CD4-positive, CD25-positive, alpha-beta regulatory T cell (primary cell): ENCODE data around the gene OCRL. TPM values are rescaled to one million over a fixed set of nuclear protein-coding genes. Genes with fewer than 3 reads are reported as not detected.
A peak's percentile ranks its signal among the peaks of the same experiment; 100 is the strongest.

ENCODE experiments used
- ATAC-seq, 2 donors: fragments of 150-1000 bp; cut with Tn5 transposase; one replicate each; pipeline ENCODE4 v1.10.0; 2021; ENCODE audit warnings: low read depth in 2 of 2, moderate number of reproducible peaks in 2 of 2, moderate library complexity in 1 of 2
- DNase-seq, 3 donors: peaks; one replicate each; pipeline versions ENCODE4 v3.0.0 to v3.0.0-alpha.2; 2012 to 2022; ENCODE audit warnings: mixed read lengths in 1 of 3
- H3K27ac ChIP-seq: one replicate; pipeline ENCODE4 v1.7.0; 2013; ENCODE audit warnings: mild to moderate bottlenecking, low read length; ENCODE audit not compliant: insufficient read depth, poor library complexity, severe bottlenecking
- H3K27me3 ChIP-seq: one replicate; pipeline ENCODE4 v1.7.0; 2013; ENCODE audit warnings: low read length; ENCODE audit not compliant: control insufficient read depth, insufficient read depth
- H3K36me3 ChIP-seq: one replicate; pipeline ENCODE4 v1.7.0; 2013; ENCODE audit warnings: mild to moderate bottlenecking, low read length, moderate library complexity; ENCODE audit not compliant: control insufficient read depth, insufficient read depth
- H3K4me1 ChIP-seq: 2 replicates; pipeline ENCODE4 v1.7.0; 2013; ENCODE audit warnings: mild to moderate bottlenecking, low read length; ENCODE audit not compliant: insufficient read depth, control insufficient read depth, poor library complexity, severe bottlenecking
- H3K4me3 ChIP-seq: one replicate; pipeline ENCODE4 v1.7.0; 2013; ENCODE audit warnings: low read depth, mild to moderate bottlenecking, low read length, moderate library complexity
- H3K9me3 ChIP-seq, 2 experiments: 1 replicate in 1 of 2; 2 replicates in 1 of 2; pipeline ENCODE4 v1.7.0; 2013; ENCODE audit warnings: low read length in 2 of 2, mild to moderate bottlenecking in 1 of 2, moderate library complexity in 1 of 2; ENCODE audit not compliant: control insufficient read depth in 2 of 2
- H3K27ac Mint-ChIP-seq, 3 donors: one replicate each; pipeline ENCODE4 v1.8.0; 2020 to 2022; ENCODE audit warnings: mild to moderate bottlenecking in 3 of 3, mixed read lengths in 3 of 3, moderate library complexity in 2 of 3
- H3K27me3 Mint-ChIP-seq: one replicate; pipeline ENCODE4 v1.8.0; 2022; ENCODE audit warnings: mild to moderate bottlenecking, mixed read lengths
- H3K36me3 Mint-ChIP-seq: one replicate; pipeline ENCODE4 v1.8.0; 2020; ENCODE audit warnings: mixed read lengths
- H3K4me1 Mint-ChIP-seq, 4 donors: one replicate each; pipeline ENCODE4 v1.8.0; 2020 to 2022; ENCODE audit warnings: mixed read lengths in 4 of 4, mild to moderate bottlenecking in 1 of 4
- H3K4me3 Mint-ChIP-seq, 4 donors: one replicate each; pipeline ENCODE4 v1.8.0; 2020 to 2022; ENCODE audit warnings: mild to moderate bottlenecking in 4 of 4, mixed read lengths in 4 of 4, moderate library complexity in 3 of 4
- H3K9me3 Mint-ChIP-seq, 7 donors: one replicate each; pipeline ENCODE4 v1.8.0; 2020 to 2022; ENCODE audit warnings: mixed read lengths in 7 of 7, mild to moderate bottlenecking in 3 of 7, moderate library complexity in 2 of 7
- polyA plus RNA-seq, 4 donors: library from polyadenylated mRNA; unstranded; fragments of 300-500 nt; fragmentation: Illumina TruSeq; gene quantifications; one replicate each; pipeline ENCODE4 v1.2.3, GENCODE V29; 2021
- total RNA-seq: library from RNA; stranded (reverse); gene quantifications from one replicate; pipeline ENCODE4 v1.2.3, GENCODE V29; 2022

Gene OCRL
- total and polyA plus RNA-seq, 5 donors from 2014 or later: 0.05 to 1.4 (median 0.25) TPM

DNA sequence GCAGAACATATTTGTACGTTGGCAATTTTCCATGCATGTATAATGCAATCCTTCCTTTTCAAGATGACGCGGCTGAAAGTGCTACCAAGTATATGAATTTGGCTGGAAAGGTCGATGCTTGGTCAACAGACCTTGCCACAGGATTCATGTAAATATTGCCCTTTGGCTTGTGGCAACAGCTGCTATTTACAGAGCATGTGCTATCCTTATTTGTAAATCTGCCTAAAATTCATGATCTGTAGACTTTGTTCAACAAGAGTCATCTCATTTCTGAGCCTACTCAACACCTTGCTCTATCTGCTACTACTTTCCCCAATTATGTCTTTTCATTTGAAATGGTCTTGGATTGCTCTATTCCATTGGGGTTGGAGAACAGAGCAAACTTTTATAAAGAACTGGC, 14.9 kb upstream of the OCRL start:
- H3K27me3 ChIP-seq: peaks cover 6% of the 10 kb centered on the region
- no peak for DNase-seq
- Mint-ChIP-seq H3K27ac (no peak overlapping the region), H3K9me3 (no peaks in the 10 kb centered on the region), H3K27me3 (peaks cover 27% of the 10 kb centered on the region), H3K36me3 (no peaks in the 10 kb centered on the region), H3K4me1 (peaks cover 0 to 7% (median 3%) of the 10 kb centered on the region in 4 donors), H3K4me3 (peak overlapping the region in 2 of 4 donors; percentile 15 to 24)
- no peak overlapping the region for H3K27ac ChIP-seq
- H3K9me3 ChIP-seq: no peaks in the 10 kb centered on the region
- no peak overlapping the region for H3K4me3 ChIP-seq
- peaks cover 4% of the 10 kb centered on the region for H3K4me1 ChIP-seq
- no peaks in the 10 kb centered on the region for H3K36me3 ChIP-seq
- ATAC-seq: no peak

DNA sequence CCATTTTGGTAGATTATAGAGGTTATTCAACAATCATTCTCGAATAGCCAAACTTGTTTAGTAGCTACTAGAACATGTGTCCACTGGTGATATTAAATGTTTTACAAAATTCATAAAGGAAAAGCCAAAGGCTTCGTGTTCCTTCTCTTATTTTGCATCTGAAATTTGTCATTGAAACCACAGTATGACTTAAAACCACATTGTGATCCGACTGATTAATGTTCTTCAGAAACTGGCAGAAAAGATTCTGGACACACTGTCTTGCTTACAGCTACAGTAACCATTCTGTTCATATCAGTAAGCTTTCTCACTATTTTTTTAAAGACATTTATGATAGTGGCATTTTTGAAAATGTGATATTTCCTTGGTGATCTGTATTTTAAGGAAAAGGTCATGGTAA, 14.2 kb upstream of the OCRL start:
- Histone ChIP-seq H3K27me3 (peaks cover 5% of the 10 kb centered on the region), H3K4me3 (no peak overlapping the region), H3K36me3 (no peaks in the 10 kb centered on the region), H3K9me3 (no peaks in the 10 kb centered on the region), H3K4me1 (peaks cover 4% of the 10 kb centered on the region), H3K27ac (no peak overlapping the region)
- H3K9me3 Mint-ChIP-seq: no peaks in the 10 kb centered on the region
- no peak for ATAC-seq
- no peak overlapping the region for H3K4me3 Mint-ChIP-seq
- DNase-seq: no peak
- H3K27me3 Mint-ChIP-seq: peaks cover 22% of the 10 kb centered on the region
- no peak overlapping the region for H3K27ac Mint-ChIP-seq
- peaks cover 0 to 7% (median 3%) of the 10 kb centered on the region in 4 donors for H3K4me1 Mint-ChIP-seq
- H3K36me3 Mint-ChIP-seq: no peaks in the 10 kb centered on the region

DNA sequence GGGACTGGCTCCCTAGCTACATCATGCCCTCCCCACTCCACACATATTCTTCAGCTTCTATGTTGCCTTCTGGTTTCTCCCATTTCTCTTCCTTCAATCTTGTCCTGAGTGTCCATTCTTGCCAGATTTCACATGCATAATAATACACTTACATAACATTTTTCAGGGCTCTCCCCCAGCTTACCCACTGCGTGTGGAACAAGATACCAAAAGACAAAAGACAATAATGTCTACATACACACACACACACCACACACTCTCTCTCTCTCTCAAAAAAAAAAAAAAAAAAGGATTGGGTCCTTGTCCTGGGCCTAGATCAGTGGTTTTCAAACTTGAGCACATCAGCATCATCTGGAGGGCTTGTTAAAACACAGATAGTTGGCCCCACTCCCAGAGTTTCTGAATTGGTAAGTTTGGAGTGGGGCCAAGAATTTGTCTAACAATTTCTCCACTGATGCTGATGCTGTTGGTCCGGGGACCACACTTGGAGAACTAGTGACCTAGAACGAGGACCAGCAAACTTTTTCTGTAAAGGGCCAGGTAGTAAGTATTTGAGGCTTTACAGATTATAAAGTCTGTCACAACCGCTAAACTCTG, 10.3 kb upstream of the OCRL start:
- DNase-seq (no peak), ATAC-seq (no peak)
- no peaks in the 10 kb centered on the region for H3K9me3 ChIP-seq
- Mint-ChIP-seq H3K9me3 (no peaks in the 10 kb centered on the region), H3K36me3 (no peaks in the 10 kb centered on the region), H3K4me3 (no peak overlapping the region), H3K27ac (peak overlapping the region in 2 of 3 donors; percentile 3 to 33), H3K4me1 (peaks cover 0 to 2% (median 0%) of the 10 kb centered on the region in 4 donors), H3K27me3 (peaks cover 4% of the 10 kb centered on the region)
- no peaks in the 10 kb centered on the region for H3K4me1 ChIP-seq
- H3K4me3 ChIP-seq: no peak overlapping the region
- H3K36me3 ChIP-seq: no peaks in the 10 kb centered on the region
- H3K27me3 ChIP-seq: peaks cover under 1% of the 10 kb centered on the region
- H3K27ac ChIP-seq: no peak overlapping the region

DNA sequence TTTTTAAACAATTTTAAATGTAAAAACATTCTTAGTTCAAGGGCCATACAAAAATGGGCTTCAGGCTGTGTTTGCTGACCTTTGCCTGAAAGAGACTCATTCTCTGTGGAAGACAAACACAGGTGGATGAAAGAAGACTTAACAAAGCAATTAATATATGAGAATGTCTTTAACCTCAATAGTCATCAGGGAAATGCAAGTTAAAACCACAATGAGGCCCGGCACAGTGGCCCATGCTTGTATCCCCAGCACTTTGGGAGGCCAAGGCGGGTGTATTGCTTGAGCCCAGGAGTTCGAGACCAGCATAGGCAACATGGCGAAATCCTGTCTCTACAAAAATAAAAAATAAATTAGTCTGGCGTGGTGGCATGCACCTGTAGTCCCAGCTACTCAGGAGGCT, 9.6 kb upstream of the OCRL start:
- ATAC-seq: no peak
- Mint-ChIP-seq H3K4me3 (no peak overlapping the region), H3K4me1 (peaks cover 0 to 2% (median 0%) of the 10 kb centered on the region in 4 donors)

DNA sequence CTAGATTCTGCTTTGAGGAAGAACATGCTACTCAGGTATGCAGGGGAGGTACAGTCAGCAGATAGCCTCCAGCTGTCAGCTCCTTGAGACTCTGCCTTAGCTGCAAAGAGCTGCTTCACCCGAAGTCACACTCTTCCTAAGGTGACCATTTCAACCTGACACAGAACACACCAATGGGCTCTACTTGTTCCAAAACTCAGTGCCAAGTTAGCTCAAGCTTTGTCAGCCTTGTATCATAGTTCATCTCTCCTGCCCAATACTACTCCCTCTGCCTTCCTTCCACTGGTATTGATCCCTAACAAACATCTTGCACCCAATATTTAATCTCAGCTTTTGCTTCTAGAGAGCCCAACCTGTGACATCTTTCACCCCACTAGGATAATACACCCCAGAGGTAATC, 8.9 kb upstream of the OCRL start:
- H3K27ac ChIP-seq: no peak overlapping the region
- Mint-ChIP-seq H3K27me3 (no peaks in the 10 kb centered on the region), H3K27ac (no peak overlapping the region), H3K4me3 (no peak overlapping the region), H3K4me1 (peaks cover 0 to 2% (median 0%) of the 10 kb centered on the region in 4 donors), H3K36me3 (no peaks in the 10 kb centered on the region), H3K9me3 (no peaks in the 10 kb centered on the region)
- H3K27me3 ChIP-seq: no peaks in the 10 kb centered on the region
- no peak for ATAC-seq
- no peak for DNase-seq
- no peaks in the 10 kb centered on the region for H3K4me1 ChIP-seq
- H3K4me3 ChIP-seq: no peak overlapping the region
- H3K36me3 ChIP-seq: no peaks in the 10 kb centered on the region
- no peaks in the 10 kb centered on the region for H3K9me3 ChIP-seq

More for the DNA sequence above, 9.6 kb upstream of the OCRL start:
- Mint-ChIP-seq H3K27ac (no peak overlapping the region), H3K27me3 (peaks cover 1% of the 10 kb centered on the region), H3K36me3 (no peaks in the 10 kb centered on the region), H3K9me3 (no peaks in the 10 kb centered on the region)
- H3K27ac ChIP-seq: no peak overlapping the region
- no peak for DNase-seq
- H3K36me3 ChIP-seq: no peaks in the 10 kb centered on the region
- no peaks in the 10 kb centered on the region for H3K27me3 ChIP-seq
- H3K9me3 ChIP-seq: no peaks in the 10 kb centered on the region
- H3K4me3 ChIP-seq: no peak overlapping the region
- no peaks in the 10 kb centered on the region for H3K4me1 ChIP-seq

DNA sequence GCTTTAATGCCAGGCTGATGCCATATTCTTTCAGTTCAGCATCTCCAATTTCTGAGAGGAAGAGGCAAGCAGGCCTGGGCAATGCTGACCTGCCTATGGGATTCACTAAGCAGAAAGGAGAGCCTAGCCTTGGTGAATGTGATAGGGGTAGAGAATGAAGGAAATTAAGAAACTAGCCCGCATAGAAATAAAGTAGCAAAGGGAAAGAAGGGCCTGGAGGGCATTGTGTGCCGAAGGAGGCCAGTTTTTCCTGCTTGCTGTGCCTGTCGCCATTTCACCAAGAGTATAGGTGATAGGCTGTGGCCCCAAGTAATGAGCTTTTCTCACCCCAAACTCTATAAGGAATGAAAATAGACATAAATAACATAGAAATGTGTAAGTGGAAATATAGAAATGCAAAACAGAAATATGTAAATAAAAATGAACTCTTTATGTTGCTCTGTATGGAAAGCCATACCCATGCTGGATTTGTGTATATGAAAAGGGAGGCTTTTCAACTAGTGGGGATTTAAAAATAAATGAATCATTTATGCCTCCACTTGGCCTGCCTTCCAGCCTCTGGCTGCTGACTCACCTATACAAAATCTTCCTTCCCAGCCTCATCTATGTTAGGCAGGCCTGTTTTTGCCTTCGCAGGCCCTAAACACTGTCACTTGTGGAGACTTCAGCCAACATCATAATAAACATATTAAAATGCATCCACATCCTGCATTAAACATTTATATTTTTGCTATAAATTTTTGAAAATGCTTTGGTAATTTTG, 5.1 kb upstream of the OCRL start:
- H3K9me3 Mint-ChIP-seq: no peaks in the 10 kb centered on the region
- peaks cover 8% of the 10 kb centered on the region for H3K27me3 ChIP-seq
- peaks cover 9% of the 10 kb centered on the region for H3K27me3 Mint-ChIP-seq
- H3K36me3 ChIP-seq: no peaks in the 10 kb centered on the region
- peaks cover 0 to 2% (median 0%) of the 10 kb centered on the region in 4 donors for H3K4me1 Mint-ChIP-seq
- DNase-seq (no peak), ATAC-seq (no peak)
- no peaks in the 10 kb centered on the region for H3K36me3 Mint-ChIP-seq
- no peak overlapping the region for H3K27ac ChIP-seq
- no peak overlapping the region for H3K4me3 ChIP-seq
- H3K27ac Mint-ChIP-seq: no peak overlapping the region
- H3K9me3 ChIP-seq: no peaks in the 10 kb centered on the region
- no peaks in the 10 kb centered on the region for H3K4me1 ChIP-seq
- H3K4me3 Mint-ChIP-seq: no peak overlapping the region

DNA sequence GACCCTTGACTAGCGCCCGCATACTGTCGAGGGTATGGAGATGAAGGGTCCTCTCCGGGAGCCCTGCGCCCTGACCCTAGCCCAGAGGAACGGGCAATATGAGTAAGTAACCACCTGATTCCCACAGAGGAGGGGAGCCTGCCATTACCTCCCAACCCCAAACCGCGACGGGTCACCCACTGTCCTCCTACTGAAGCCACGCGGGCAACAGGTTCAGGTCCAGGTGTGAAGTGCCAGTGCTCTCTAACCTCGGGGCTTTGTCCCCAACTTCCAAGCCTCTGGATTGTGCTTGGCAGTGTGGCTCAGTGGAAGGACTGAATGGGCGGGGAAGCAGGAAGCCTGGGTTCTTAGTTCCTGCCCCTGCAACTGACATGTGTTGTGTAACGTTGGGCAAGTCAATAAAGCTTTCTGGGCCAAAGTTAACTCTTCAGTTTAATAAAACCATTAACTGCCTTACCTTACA, 694 bp downstream of the OCRL start:
- Histone ChIP-seq H3K27me3 (peaks cover 12% of the 10 kb centered on the region), H3K4me3 (no peak overlapping the region), H3K4me1 (no peaks in the 10 kb centered on the region), H3K9me3 (no peaks in the 10 kb centered on the region), H3K27ac (no peak overlapping the region), H3K36me3 (no peaks in the 10 kb centered on the region)
- DNase-seq: peak in 1 of 3 donors; percentile 7
- H3K4me1 Mint-ChIP-seq: peaks cover 0 to 2% (median 1%) of the 10 kb centered on the region in 4 donors
- no peaks in the 10 kb centered on the region for H3K9me3 Mint-ChIP-seq
- H3K27ac Mint-ChIP-seq: no peak overlapping the region
- no peaks in the 10 kb centered on the region for H3K36me3 Mint-ChIP-seq
- H3K27me3 Mint-ChIP-seq: peaks cover 13% of the 10 kb centered on the region
- no peak for ATAC-seq
- peak overlapping the region in 2 of 4 donors; percentile 56 to 72 for H3K4me3 Mint-ChIP-seq
